SH-SY5Y (cell line): ENCODE data around the gene UTP3.

Experiments
- GATA2 ChIP-seq: IDR thresholded peaks from 2 replicates; pipeline ENCODE4 v1.6.1; 2011; ENCODE audit warnings: mild to moderate bottlenecking, low read depth, low read length
- GATA3 ChIP-seq: IDR thresholded peaks from 2 replicates; pipeline ENCODE4 v1.6.1; 2011; ENCODE audit warnings: low read depth, mild to moderate bottlenecking, low read length, moderate library complexity

- no peak for TF ChIP-seq GATA2
- no peak for TF ChIP-seq GATA3
Measured at GRCh38 chr4:70651864-70652506, 36.3 kb upstream of the UTP3 start.
